Lung (tissue), 12 donors: ENCODE data around the gene EHMT1. TPM values are rescaled to one million over a fixed set of nuclear protein-coding genes. Genes with fewer than 3 reads are reported as not detected.

ENCODE experiments used
- ATAC-seq: fragments of 200-7000 bp; cut with Tn5 transposase; one replicate; pipeline ENCODE4 v1.9.1; 2020; ENCODE audit warnings: moderate number of reproducible peaks; ENCODE audit not compliant: insufficient read depth, low FRiP score
- DNase-seq, 3 donors: peaks; one replicate each; pipeline ENCODE4 v3.0.0-alpha.2; 2013 to 2017
- H3K27ac ChIP-seq, 2 donors: one replicate each; pipeline ENCODE4 v1.5.1; 2013; ENCODE audit warnings: mild to moderate bottlenecking in 2 of 2, moderate library complexity in 2 of 2, control low read depth in 1 of 2, inconsistent platforms in 1 of 2, low read depth in 1 of 2, low read length in 1 of 2
- H3K27me3 ChIP-seq, 3 donors: one replicate each; pipeline ENCODE4 v1.5.1; 2013; ENCODE audit warnings: low read length in 2 of 3; ENCODE audit not compliant: control insufficient read depth in 3 of 3, insufficient read depth in 3 of 3
- H3K36me3 ChIP-seq, 4 donors: one replicate each; pipeline ENCODE4 v1.5.1; 2013; ENCODE audit warnings: low read length in 4 of 4, mild to moderate bottlenecking in 1 of 4, moderate library complexity in 1 of 4; ENCODE audit not compliant: control insufficient read depth in 4 of 4, insufficient read depth in 4 of 4
- H3K4me1 ChIP-seq, 5 donors: one replicate each; pipeline ENCODE4 v1.5.1; 2013; ENCODE audit warnings: low read length in 5 of 5, mild to moderate bottlenecking in 2 of 5, moderate library complexity in 1 of 5; ENCODE audit not compliant: control insufficient read depth in 5 of 5, insufficient read depth in 5 of 5
- H3K4me3 ChIP-seq: one replicate; pipeline ENCODE4 v1.5.1; 2013; ENCODE audit warnings: mild to moderate bottlenecking, control low read depth, moderate library complexity
- H3K9ac ChIP-seq, 2 donors: one replicate each; pipeline ENCODE4 v1.5.1; 2013; ENCODE audit warnings: low read length in 2 of 2, control low read depth in 1 of 2; ENCODE audit not compliant: insufficient read depth in 1 of 2
- H3K9me3 ChIP-seq, 4 donors: one replicate each; pipeline ENCODE4 v1.5.1; 2013; ENCODE audit warnings: low read length in 3 of 4, mild to moderate bottlenecking in 1 of 4, moderate library complexity in 1 of 4; ENCODE audit not compliant: control insufficient read depth in 4 of 4, insufficient read depth in 3 of 4
- CTCF ChIP-seq: IDR thresholded peaks from 2 replicates; pipeline ENCODE4 v1.5.1; 2012; ENCODE audit warnings: mild to moderate bottlenecking; ENCODE audit errors: control extremely low read depth, extremely low read depth
- WGBS, 2 donors: extraction: QIAGEN DNeasy Blood & Tissue Kit; methylation state at CpG; one replicate each; pipeline ENCODE4 v1.1.7; 2013; 5-methylcytosine and 5-hydroxymethylcytosine counted together
- polyA plus RNA-seq, 2 donors: library from polyadenylated mRNA; stranded (reverse); fragments of 200-250 nt; gene quantifications; one replicate each; pipeline ENCODE4 v1.2.1, GENCODE V29; 2013
- total RNA-seq, 2 donors: library from RNA; depleted of rRNA in 1 of 2; stranded (reverse); fragments of >200 nt in 1 of 2; gene quantifications; one replicate each; pipeline ENCODE4 v1.2.1, GENCODE V29; 2014 to 2021
- donor health status: control.
- donor health status: control.
- donor health status: Bipolar disorder and iron deficiency.
- donor health status: healthy.
- donor health status: DM: yes; HTN: yes; CAD: no.

Gene EHMT1
- total and polyA plus RNA-seq, 4 donors = 32.2 to 91.5 (median 58.1) TPM

- H3K27me3 ChIP-seq = no peaks in the 10 kb centered on the region
- no peak overlapping the region for H3K4me3 ChIP-seq
- WGBS, 2 donors = 77 to 87% methylated on average over 20 of the region's 20 CpGs
- peaks cover 0 to 5% (median 0%) of the 10 kb centered on the region in 5 donors for H3K4me1 ChIP-seq
- no peak overlapping the region for H3K9ac ChIP-seq
- no peak for TF ChIP-seq CTCF
- H3K9me3 ChIP-seq = no peaks in the 10 kb centered on the region
- H3K27ac ChIP-seq = peak overlapping the region in 1 of 2 donors; percentile 65
- DNase-seq (no peak), ATAC-seq (no peak)
- H3K36me3 ChIP-seq = peaks cover 12 to 43% (median 18%) of the 10 kb centered on the region in 4 donors
Observed at GRCh38 chr9:137789295-137789895, 170.6 kb downstream of the EHMT1 start.

DNA sequence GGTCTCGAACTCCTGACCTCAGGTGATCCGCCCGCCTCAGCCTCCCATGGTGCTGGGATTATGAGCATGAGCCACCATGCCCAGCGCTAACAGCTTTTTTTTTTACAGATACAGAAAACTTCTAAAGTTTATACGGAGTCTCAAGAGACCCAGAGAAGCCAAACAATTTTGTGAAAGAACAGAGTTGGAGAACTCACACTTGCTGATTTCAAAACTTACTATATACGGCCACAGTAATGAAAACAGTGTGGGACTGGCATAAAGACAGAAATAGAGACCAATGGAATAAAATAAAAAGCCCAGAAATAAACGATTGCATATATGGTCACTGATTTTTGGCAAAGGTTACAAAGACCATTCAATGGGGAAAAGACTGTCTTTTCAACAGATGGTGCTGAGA is 173.1 kb downstream of the EHMT1 start:
- no peaks in the 10 kb centered on the region for H3K27me3 ChIP-seq
- no peak for TF ChIP-seq CTCF
- H3K27ac ChIP-seq = no peak overlapping the region
- H3K9me3 ChIP-seq = no peaks in the 10 kb centered on the region
- no peak overlapping the region for H3K4me3 ChIP-seq
- H3K36me3 ChIP-seq = peaks cover 8 to 33% (median 30%) of the 10 kb centered on the region in 4 donors
- DNase-seq = no peak
- peaks cover 0 to 5% (median 0%) of the 10 kb centered on the region in 5 donors for H3K4me1 ChIP-seq
- WGBS, 2 donors = 92 to 98% methylated on average over 7 of the region's 7 CpGs
- ATAC-seq = no peak
- H3K9ac ChIP-seq = no peak overlapping the region

- TF ChIP-seq CTCF = no peak
- H3K27ac ChIP-seq = no peak overlapping the region
- DNase-seq (no peak), ATAC-seq (no peak)
- no peak overlapping the region for H3K4me3 ChIP-seq
- no peaks in the 10 kb centered on the region for H3K9me3 ChIP-seq
- no peak overlapping the region for H3K9ac ChIP-seq
- H3K27me3 ChIP-seq = no peaks in the 10 kb centered on the region
- H3K4me1 ChIP-seq = peaks cover 0 to 2% (median 0%) of the 10 kb centered on the region in 5 donors
- H3K36me3 ChIP-seq = peaks cover 8 to 39% (median 33%) of the 10 kb centered on the region in 4 donors
- WGBS, 2 donors = 96 to 97% methylated on average over 13 of the region's 13 CpGs
Observed at GRCh38 chr9:137793196-137793841, 174.5 kb downstream of the EHMT1 start.
